GM19372 (cell line): ENCODE data around the gene MID2.
"Not testable (repeated sequence)": the region's sequence is repeated elsewhere in the genome, so short reads cannot be mapped to it uniquely, and the experiment has no call there.

Source experiments
- ATAC-seq: cut with Tn5 transposase; IDR thresholded peaks from one replicate; pipeline ENCODE4 v1.9.1; 2021; ENCODE audit warnings: mild to moderate bottlenecking, low read depth, moderate library complexity; ENCODE audit not compliant: unreplicated experiment

Gene MID2

GRCh38 chrX:107935664-107936433, 110.2 kb downstream of the MID2 start:
- ATAC-seq = no peak

GRCh38 chrX:107936434-107936730, 110.7 kb downstream of the MID2 start:
- no peak for ATAC-seq

- ATAC-seq = no peak
Measured at GRCh38 chrX:107940095-107940494, 114.4 kb downstream of the MID2 start.

GRCh38 chrX:107955337-107955736, 129.7 kb downstream of the MID2 start:
- ATAC-seq = not testable (repeated sequence)

- ATAC-seq = no peak
Measured at GRCh38 chrX:107968623-107969022, 143.0 kb downstream of the MID2 start.

GRCh38 chrX:107970073-107970472, 144.4 kb downstream of the MID2 start:
- no peak for ATAC-seq

- no peak for ATAC-seq
Measured at GRCh38 chrX:107971636-107972035, 146.0 kb downstream of the MID2 start.
